Body of pancreas (tissue), 4 donors: ENCODE data around the gene FGF8.

Source experiments
- CTCF ChIP-seq, 7 experiments: fragments of 450-650 bp in 4 of 7; fragments of 200-600 bp in 3 of 7; sonication (generic) in 3 of 7; IDR thresholded peaks; one replicate each; pipeline ENCODE4 v1.5.1; 2016 to 2019; ENCODE audit warnings: antibody characterized with exemption in 7 of 7
- POLR2A ChIP-seq, 3 donors: fragments of 450-650 bp; IDR thresholded peaks; one replicate each; pipeline ENCODE4 v1.6.1; 2016; ENCODE audit warnings: antibody characterized with exemption in 3 of 3, mild to moderate bottlenecking in 2 of 3

GRCh38 chr10:101781984-101782810 is 6.3 kb upstream of the FGF8 start:
- TF ChIP-seq CTCF (IDR thresholded peaks at IDR 0.05) (no peak), POLR2A (IDR thresholded peaks at IDR 0.05) (no peak)
